Peyer's patch (tissue), 4 donors: ENCODE measurements around the gene NFYA.

Experiments used
- CTCF ChIP-seq, 6 experiments: fragments of 450-650 bp in 4 of 6; fragments of 200-600 bp in 2 of 6; sonication (generic) in 1 of 6; IDR thresholded peaks; one replicate each; pipeline ENCODE4 v1.5.1; 2017 to 2019; ENCODE audit warnings: antibody characterized with exemption in 6 of 6, mild to moderate bottlenecking in 3 of 6, moderate library complexity in 1 of 6
- POLR2A ChIP-seq, 2 donors: fragments of 450-650 bp; IDR thresholded peaks; one replicate each; pipeline ENCODE4 v1.5.1; 2017; ENCODE audit warnings: antibody characterized with exemption in 2 of 2, mild to moderate bottlenecking in 2 of 2, moderate library complexity in 2 of 2

GRCh38 chr6:41025966-41026530, 46.7 kb upstream of the NFYA start:
- TF ChIP-seq CTCF (IDR thresholded peaks at IDR 0.05) (no peak), POLR2A (IDR thresholded peaks at IDR 0.05) (no peak)
